OCI-LY7 (cell line): Measurements from ENCODE around the gene PGAP2. TPM values are rescaled to one million over a fixed set of nuclear protein-coding genes. Genes with fewer than 3 reads are reported as not detected.

ENCODE experiments used
- BruUV-seq: library from RNA; stranded (reverse); fragments of 400-500 nt; replicated peaks from 2 replicates; lab custom pipeline; 2021; lab: Mats Ljungman, UMichigan
- CTCF ChIA-PET: fragments of 300-600 bp; sonication (Branson Sonifier 250); formaldehyde crosslinking; loops from one replicate; lab custom pipeline; 2022; ENCODE audit warnings: antibody characterized with exemption; ENCODE audit not compliant: unreplicated experiment; lab: Charles Lee
- POLR2A ChIA-PET: fragments of 300-600 bp; sonication (Branson Sonifier 250); formaldehyde crosslinking; loops from one replicate; lab custom pipeline; 2022; ENCODE audit warnings: antibody characterized with exemption; lab: Charles Lee
- DNase-seq: peaks from one replicate; pipeline ENCODE4 v3.0.0-alpha.2; 2015; ENCODE audit warnings: low spot score
- H2AFZ ChIP-seq: fragments of 200-600 bp; sonication (generic), shearing (Covaris generic); 2 replicates; pipeline ENCODE4 v1.6.1; 2014; ENCODE audit warnings: mild to moderate bottlenecking, antibody characterized with exemption, low read length, moderate library complexity
- H3K27ac ChIP-seq: fragments of 200-600 bp; sonication (generic); 2 replicates; pipeline ENCODE4 v1.5.1; 2014; ENCODE audit warnings: mixed run types, low read depth, mild to moderate bottlenecking, moderate library complexity, low read length, inconsistent platforms; ENCODE audit not compliant: poor library complexity, severe bottlenecking
- H3K36me3 ChIP-seq: fragments of 200-600 bp; sonication (generic); 2 replicates; pipeline ENCODE4 v1.6.1; 2014; ENCODE audit warnings: mild to moderate bottlenecking, antibody characterized with exemption, low read length, moderate library complexity, mixed read lengths; ENCODE audit not compliant: insufficient read depth
- H3K4me1 ChIP-seq: fragments of 200-600 bp; sonication (generic); 2 replicates; pipeline ENCODE4 v1.5.1; 2014; ENCODE audit warnings: mild to moderate bottlenecking, low read length; ENCODE audit not compliant: insufficient read depth, poor library complexity, severe bottlenecking
- H3K4me2 ChIP-seq: fragments of 200-600 bp; sonication (generic); 2 replicates; pipeline ENCODE4 v1.6.1; 2014; ENCODE audit warnings: mild to moderate bottlenecking, low read length
- H3K4me3 ChIP-seq: fragments of 200-600 bp; sonication (generic); 2 replicates; pipeline ENCODE4 v1.5.1; 2014; ENCODE audit warnings: mild to moderate bottlenecking, low read depth, low read length; ENCODE audit not compliant: poor library complexity, severe bottlenecking
- H3K79me2 ChIP-seq: fragments of 200-600 bp; sonication (generic); 2 replicates; pipeline ENCODE4 v1.6.1; 2016; ENCODE audit warnings: low read depth, mild to moderate bottlenecking, low read length, moderate library complexity, mixed read lengths; ENCODE audit not compliant: insufficient read depth
- H3K9me2 ChIP-seq: fragments of 200-600 bp; sonication (generic); 2 replicates; pipeline ENCODE4 v1.6.1; 2016; ENCODE audit warnings: mild to moderate bottlenecking, low read length, mixed read lengths; ENCODE audit not compliant: insufficient read depth
- H3K9me3 ChIP-seq: fragments of 200-600 bp; sonication (generic); 2 replicates; pipeline ENCODE4 v1.6.1; 2014; ENCODE audit warnings: mild to moderate bottlenecking, mixed run types, low read length, mixed read lengths
- H4K20me1 ChIP-seq: fragments of 200-600 bp; sonication (generic); 2 replicates; pipeline ENCODE4 v1.6.1; 2014; ENCODE audit warnings: mild to moderate bottlenecking, antibody characterized with exemption, low read length, moderate library complexity, mixed read lengths; ENCODE audit not compliant: insufficient read depth
- EZH2phosphoT487 ChIP-seq: fragments of 200-600 bp; sonication (generic); IDR thresholded peaks from 2 replicates; pipeline ENCODE4 v1.6.1; 2018; ENCODE audit warnings: low read depth, borderline replicate concordance, mild to moderate bottlenecking, mixed run types, antibody characterized with exemption, low read length, moderate library complexity, mixed read lengths
- intact Hi-C: fragments of 100-400 bp; cut with micrococcal nuclease; formaldehyde crosslinking; loops from one replicate; pipeline ENCODE4 v1.10.0; 2022; ENCODE audit not compliant: unreplicated experiment
- total RNA-seq, 2 experiments: library from RNA; depleted of rRNA in 1 of 2; stranded (reverse); fragments of >200 nt in 1 of 2; shearing (Covaris generic) in 1 of 2; gene quantifications; 2 replicates each; pipeline ENCODE4 v1.2.3, GENCODE V29; 2014 to 2022
- TF ChIP-seq, protein P1 (sequence below): fragments of 200-600 bp; sonication (generic); conservative IDR thresholded peaks from 2 replicates; pipeline ENCODE4 v1.5.1; 2014; ENCODE audit warnings: mild to moderate bottlenecking, antibody characterized with exemption, low read length, moderate library complexity, mixed read lengths

PGAP2 gene
- total RNA-seq, 2 experiments from 2014 or later, result 23.9 to 44.0 TPM

DNA sequence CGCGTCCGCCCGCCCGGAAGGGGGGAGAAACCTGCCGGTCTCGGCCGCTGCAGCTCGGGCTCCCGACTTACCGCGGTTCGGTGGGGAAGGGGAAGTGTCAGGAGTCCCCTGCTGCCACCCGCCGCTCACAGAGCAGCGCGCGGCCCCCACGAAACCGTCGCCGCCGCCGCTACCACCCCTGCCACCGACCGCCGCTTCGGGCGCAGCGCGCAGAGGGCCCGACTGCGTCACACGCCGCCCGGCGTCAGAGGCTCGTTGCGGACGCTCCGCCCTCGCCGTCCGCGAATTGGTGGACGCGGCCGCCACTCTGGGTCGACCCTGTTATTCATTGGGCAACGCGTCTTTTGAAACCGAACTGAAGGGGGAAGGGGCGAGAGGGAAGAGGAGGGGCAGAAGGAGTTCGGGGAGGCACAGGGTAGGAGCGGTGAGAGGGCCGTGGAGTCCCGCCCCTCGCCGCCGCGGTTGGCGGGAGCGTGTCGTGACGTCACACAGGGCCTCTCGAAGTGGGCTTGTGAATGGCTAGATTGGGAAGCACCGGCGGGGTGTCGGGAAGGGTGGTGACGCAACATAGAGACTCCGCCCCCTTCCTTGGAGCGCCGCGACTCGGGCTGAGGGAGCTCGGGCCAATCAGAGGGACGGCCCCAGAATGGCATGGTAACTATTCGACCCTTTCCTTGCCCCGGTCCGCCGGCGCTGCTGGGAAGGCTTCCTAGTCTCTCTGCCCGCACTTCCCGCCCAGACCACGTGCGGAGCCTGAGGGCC, 10.8 kb upstream of the PGAP2 start, which contains the start of gene NUP98:
Gene NUP98, minus strand, starts transcription at position 226 of the 762 bp plus-strand sequence. CDS start 15,437 bp downstream, outside the sequence.
- H3K4me1 ChIP-seq, result peaks cover 29% of the 10 kb centered on the region
- H2AFZ ChIP-seq, result peak within 1 kb of the TSS; percentile 84
- H3K4me2 ChIP-seq, result peak within 1 kb of the TSS; percentile 98
- peak within 1 kb of the TSS; percentile 93 for H3K4me3 ChIP-seq
- TF ChIP-seq, protein P1, sequence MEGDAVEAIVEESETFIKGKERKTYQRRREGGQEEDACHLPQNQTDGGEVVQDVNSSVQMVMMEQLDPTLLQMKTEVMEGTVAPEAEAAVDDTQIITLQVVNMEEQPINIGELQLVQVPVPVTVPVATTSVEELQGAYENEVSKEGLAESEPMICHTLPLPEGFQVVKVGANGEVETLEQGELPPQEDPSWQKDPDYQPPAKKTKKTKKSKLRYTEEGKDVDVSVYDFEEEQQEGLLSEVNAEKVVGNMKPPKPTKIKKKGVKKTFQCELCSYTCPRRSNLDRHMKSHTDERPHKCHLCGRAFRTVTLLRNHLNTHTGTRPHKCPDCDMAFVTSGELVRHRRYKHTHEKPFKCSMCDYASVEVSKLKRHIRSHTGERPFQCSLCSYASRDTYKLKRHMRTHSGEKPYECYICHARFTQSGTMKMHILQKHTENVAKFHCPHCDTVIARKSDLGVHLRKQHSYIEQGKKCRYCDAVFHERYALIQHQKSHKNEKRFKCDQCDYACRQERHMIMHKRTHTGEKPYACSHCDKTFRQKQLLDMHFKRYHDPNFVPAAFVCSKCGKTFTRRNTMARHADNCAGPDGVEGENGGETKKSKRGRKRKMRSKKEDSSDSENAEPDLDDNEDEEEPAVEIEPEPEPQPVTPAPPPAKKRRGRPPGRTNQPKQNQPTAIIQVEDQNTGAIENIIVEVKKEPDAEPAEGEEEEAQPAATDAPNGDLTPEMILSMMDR, result peak; percentile 4; the same call in 1 of the 2 replicates
- no peak for TF ChIP-seq EZH2phosphoT487
- intact Hi-C loops, result loop anchor here (1.0 kb wide), 1 partner anchor 40 kb away; no protein-coding TSS in a partner anchor
- H3K27ac ChIP-seq, result peak within 1 kb of the TSS; percentile 73
- peaks cover 48% of the 10 kb centered on the region for H3K79me2 ChIP-seq
- H3K9me3 ChIP-seq, result no peaks in the 10 kb centered on the region
- CTCF ChIA-PET, result no interaction called here
- no TSS peak for BruUV-seq
- peaks cover 40% of the 10 kb centered on the region for H3K36me3 ChIP-seq
- H4K20me1 ChIP-seq, result peaks cover 14% of the 10 kb centered on the region
- peak; percentile 100 for DNase-seq
- POLR2A ChIA-PET, result interaction anchor here (0.8 to 1.5 kb wide), 3 partner anchors 10 to 56 kb away, joined by 4 to 7 read pairs (median 4); no protein-coding TSS in a partner anchor
- H3K9me2 ChIP-seq, result no peaks in the 10 kb centered on the region

DNA sequence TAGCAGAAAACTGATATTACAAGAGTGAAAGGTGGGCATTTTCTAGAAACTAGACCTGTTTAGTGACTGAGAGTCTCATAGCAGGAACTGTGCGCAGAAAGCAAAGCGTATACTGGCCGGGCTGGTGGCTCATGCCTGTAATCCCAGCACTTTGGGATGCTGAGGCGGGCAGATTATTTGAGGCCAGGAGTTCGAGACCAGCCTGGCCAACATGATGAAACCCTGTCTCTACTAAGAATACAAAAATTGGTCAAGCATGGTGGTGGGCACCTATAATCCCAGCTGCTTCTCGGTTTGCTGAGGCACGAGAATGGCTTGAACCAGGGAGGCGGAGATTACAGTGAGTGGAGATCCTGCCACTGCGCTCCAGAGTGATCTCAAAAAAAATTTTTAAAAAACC, 9.2 kb upstream of the PGAP2 start:
- intact Hi-C loops, result no loop called here
- Histone ChIP-seq H3K9me3 (no peaks in the 10 kb centered on the region), H3K4me3 (no peak overlapping the region), H3K79me2 (peaks cover 32% of the 10 kb centered on the region), H3K4me1 (peaks cover 29% of the 10 kb centered on the region), H2AFZ (no peak overlapping the region), H3K27ac (no peak overlapping the region), H3K4me2 (peak overlapping the region; percentile 98; the same call in 1 of the 2 replicates), H3K9me2 (no peaks in the 10 kb centered on the region), H3K36me3 (peaks cover 23% of the 10 kb centered on the region), H4K20me1 (peaks cover 14% of the 10 kb centered on the region)
- ChIA-PET CTCF (no interaction called here), POLR2A (interaction anchor here (0.6 to 1.5 kb wide), 4 partner anchors 9 to 127 kb away, joined by 3 to 7 read pairs (median 5); no protein-coding TSS in a partner anchor)
- BruUV-seq, result no TSS peak
- DNase-seq, result no peak
- TF ChIP-seq, protein P1, result no peak
- no peak for TF ChIP-seq EZH2phosphoT487
